ENCODE results near the gene RGS7. TPM values are rescaled to one million over a fixed set of nuclear protein-coding genes. Genes with fewer than 3 reads are reported as not detected.

The RGS7 gene
- total RNA-seq, 2 donors from 2014 or later, result not detected

GRCh38 chr1:241202401-241202800 lies 154.6 kb downstream of the RGS7 start:
- peaks cover 0 to 8% of the 10 kb centered on the region in 2 donors for H3K9me3 ChIP-seq
- no peaks in the 10 kb centered on the region for H3K36me3 ChIP-seq
- H3K4me3 ChIP-seq, result no peak overlapping the region
- no peaks in the 10 kb centered on the region for H3K4me1 ChIP-seq
- no peak for DNase-seq (ENCODE audit: low spot score)
- H3K27me3 ChIP-seq, result no peaks in the 10 kb centered on the region
- no peak overlapping the region for H3K27ac ChIP-seq
- no peak for TF ChIP-seq CTCF (IDR thresholded peaks at IDR 0.05)

GRCh38 chr1:241186716-241187115 lies 170.3 kb downstream of the RGS7 start:
- DNase-seq (ENCODE audit: low spot score), result no peak
- Histone ChIP-seq H3K4me3 (no peak overlapping the region), H3K27ac (no peak overlapping the region), H3K4me1 (no peaks in the 10 kb centered on the region), H3K27me3 (no peaks in the 10 kb centered on the region), H3K36me3 (no peaks in the 10 kb centered on the region), H3K9me3 (no peaks in the 10 kb centered on the region)
- TF ChIP-seq CTCF (IDR thresholded peaks at IDR 0.05), result no peak

DNA sequence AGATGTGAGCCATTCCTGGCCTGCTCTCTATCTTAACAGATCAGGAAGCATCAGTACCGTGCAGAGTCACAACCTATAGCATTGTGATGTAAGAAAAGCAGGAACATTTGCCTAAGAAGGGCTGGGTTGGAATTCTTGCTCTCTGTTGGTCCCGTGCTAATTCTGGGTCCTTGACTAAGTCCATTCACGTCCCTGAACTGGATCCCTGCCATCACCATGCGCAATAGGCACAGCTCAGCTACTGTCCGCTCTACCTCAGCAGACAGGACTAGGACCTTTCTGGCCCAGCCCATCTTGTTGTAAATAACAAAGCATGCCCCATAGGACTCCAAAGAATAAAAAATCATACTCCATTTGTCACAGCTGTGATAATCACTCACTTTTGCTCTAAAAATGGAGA lies 175.0 kb downstream of the RGS7 start:
- Histone ChIP-seq H3K9me3 (no peaks in the 10 kb centered on the region), H3K4me3 (no peak overlapping the region), H3K36me3 (no peaks in the 10 kb centered on the region), H3K27ac (no peak overlapping the region), H3K4me1 (no peaks in the 10 kb centered on the region), H3K27me3 (no peaks in the 10 kb centered on the region)
- no peak for TF ChIP-seq CTCF (IDR thresholded peaks at IDR 0.05)
- no peak for DNase-seq (ENCODE audit: low spot score)

GRCh38 chr1:241181471-241181870 lies 175.5 kb downstream of the RGS7 start:
- no peaks in the 10 kb centered on the region for H3K9me3 ChIP-seq
- no peak for TF ChIP-seq CTCF (IDR thresholded peaks at IDR 0.05)
- DNase-seq (ENCODE audit: low spot score), result no peak
- H3K36me3 ChIP-seq, result no peaks in the 10 kb centered on the region
- no peaks in the 10 kb centered on the region for H3K27me3 ChIP-seq
- H3K4me1 ChIP-seq, result no peaks in the 10 kb centered on the region
- no peak overlapping the region for H3K4me3 ChIP-seq
- no peak overlapping the region for H3K27ac ChIP-seq

- H3K4me3 ChIP-seq, result no peak overlapping the region
- no peak overlapping the region for H3K27ac ChIP-seq
- H3K27me3 ChIP-seq, result no peaks in the 10 kb centered on the region
- no peak for TF ChIP-seq CTCF (IDR thresholded peaks at IDR 0.05)
- no peak for DNase-seq (ENCODE audit: low spot score)
- H3K9me3 ChIP-seq, result no peaks in the 10 kb centered on the region
- H3K4me1 ChIP-seq, result no peaks in the 10 kb centered on the region
- no peaks in the 10 kb centered on the region for H3K36me3 ChIP-seq
These were observed 176.4 kb downstream of the RGS7 start for GRCh38 chr1:241180569-241180968.

DNA sequence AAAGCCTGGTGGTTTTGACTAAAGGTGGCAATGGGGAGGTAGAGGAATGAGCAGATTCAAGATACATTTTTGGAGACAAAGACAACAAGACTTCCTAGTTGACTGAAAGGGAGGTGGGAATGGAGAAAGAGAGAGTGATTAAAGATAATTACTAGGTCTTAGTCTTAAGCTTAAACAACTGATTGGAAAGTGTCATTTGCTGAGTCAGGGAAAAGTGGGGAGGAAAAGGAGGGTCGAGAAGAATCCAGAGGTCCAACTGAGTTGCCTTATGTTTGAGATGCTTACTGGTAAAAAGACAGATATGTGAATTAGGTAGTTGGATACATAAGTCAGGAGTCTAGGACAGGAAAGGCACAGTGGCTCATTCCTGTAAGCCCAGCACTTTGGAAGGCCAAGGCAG lies 179.3 kb downstream of the RGS7 start:
- H3K36me3 ChIP-seq, result no peaks in the 10 kb centered on the region
- TF ChIP-seq CTCF (IDR thresholded peaks at IDR 0.05), result no peak
- H3K27me3 ChIP-seq, result no peaks in the 10 kb centered on the region
- no peaks in the 10 kb centered on the region for H3K4me1 ChIP-seq
- no peak overlapping the region for H3K27ac ChIP-seq
- no peak overlapping the region for H3K4me3 ChIP-seq
- DNase-seq (ENCODE audit: low spot score), result no peak
- no peaks in the 10 kb centered on the region for H3K9me3 ChIP-seq

Measured in right atrium auricular region (tissue), 2 donors.